Liver (tissue), 9 donors: ENCODE data around the gene HEPN1. TPM values are rescaled to one million over a fixed set of nuclear protein-coding genes. Genes with fewer than 3 reads are reported as not detected.

ENCODE experiments used
- DNase-seq: peaks from one replicate; pipeline ENCODE4 v3.0.0-alpha.2; 2017; ENCODE audit warnings: low spot score
- H3K27ac ChIP-seq, 2 donors: one replicate each; pipeline ENCODE4 v1.7.0; 2013; ENCODE audit warnings: inconsistent platforms in 2 of 2, low read length in 2 of 2, control low read depth in 1 of 2, low read depth in 1 of 2, mild to moderate bottlenecking in 1 of 2
- H3K27me3 ChIP-seq, 4 donors: one replicate each; pipeline versions ENCODE4 v1.6.1 to v1.7.0; 2013; ENCODE audit warnings: low read length in 3 of 4, inconsistent platforms in 1 of 4, mild to moderate bottlenecking in 1 of 4, moderate library complexity in 1 of 4; ENCODE audit not compliant: control insufficient read depth in 4 of 4, insufficient read depth in 4 of 4
- H3K36me3 ChIP-seq, 4 donors: one replicate each; pipeline versions ENCODE4 v1.6.1 to v1.7.0; 2013; ENCODE audit warnings: low read length in 3 of 4, mild to moderate bottlenecking in 3 of 4, low read depth in 1 of 4, moderate library complexity in 1 of 4; ENCODE audit not compliant: control insufficient read depth in 4 of 4, insufficient read depth in 3 of 4
- H3K4me1 ChIP-seq, 4 donors: one replicate each; pipeline versions ENCODE4 v1.6.1 to v1.7.0; 2013; ENCODE audit warnings: low read length in 3 of 4, mild to moderate bottlenecking in 3 of 4, moderate library complexity in 1 of 4; ENCODE audit not compliant: control insufficient read depth in 4 of 4, insufficient read depth in 4 of 4
- H3K4me3 ChIP-seq, 3 donors: one replicate each; pipeline versions ENCODE4 v1.6.1 to v1.7.0; 2013; ENCODE audit warnings: low read length in 3 of 3, control low read depth in 1 of 3, low read depth in 1 of 3, mild to moderate bottlenecking in 1 of 3
- H3K9ac ChIP-seq, 2 donors: one replicate each; pipeline ENCODE4 v1.7.0; 2013; ENCODE audit warnings: low read length in 2 of 2, mild to moderate bottlenecking in 2 of 2, moderate library complexity in 2 of 2, control low read depth in 1 of 2, low read depth in 1 of 2
- H3K9me3 ChIP-seq, 4 donors: one replicate each; pipeline versions ENCODE4 v1.6.1 to v1.7.0; 2013; ENCODE audit warnings: low read length in 3 of 4; ENCODE audit not compliant: control insufficient read depth in 4 of 4
- EGR1 ChIP-seq, 2 donors: IDR thresholded peaks; 2 replicates each; pipeline ENCODE4 v1.6.1; 2016 to 2018; ENCODE audit warnings: antibody characterized with exemption in 2 of 2, low read depth in 2 of 2
- FOXA1 ChIP-seq: IDR thresholded peaks from 2 replicates; pipeline ENCODE4 v1.6.1; 2016; ENCODE audit warnings: antibody characterized with exemption
- FOXA2 ChIP-seq: IDR thresholded peaks from 2 replicates; pipeline ENCODE4 v1.6.1; 2016; ENCODE audit warnings: antibody characterized with exemption
- GABPA ChIP-seq, 2 donors: IDR thresholded peaks in 1 of 2; conservative IDR thresholded peaks in 1 of 2; 2 replicates each; pipeline ENCODE4 v1.6.1; 2016; ENCODE audit warnings: antibody characterized with exemption in 2 of 2, mild to moderate bottlenecking in 1 of 2, moderate library complexity in 1 of 2
- HNF4A ChIP-seq, 2 donors: conservative IDR thresholded peaks; 2 replicates each; pipeline ENCODE4 v1.6.1; 2016; ENCODE audit warnings: antibody characterized with exemption in 2 of 2, mild to moderate bottlenecking in 2 of 2
- HNF4G ChIP-seq: IDR thresholded peaks from 2 replicates; pipeline ENCODE4 v1.6.1; 2016; ENCODE audit warnings: antibody characterized with exemption
- JUND ChIP-seq, 2 donors: IDR thresholded peaks; 2 replicates each; pipeline ENCODE4 v1.6.1; 2016; ENCODE audit warnings: antibody characterized with exemption in 2 of 2
- NR2F2 ChIP-seq: IDR thresholded peaks from 2 replicates; pipeline ENCODE4 v1.6.1; 2016; ENCODE audit warnings: antibody characterized with exemption
- RAD21 ChIP-seq, 2 donors: IDR thresholded peaks; 2 replicates each; pipeline ENCODE4 v1.6.1; 2016; ENCODE audit warnings: antibody characterized with exemption in 2 of 2, mild to moderate bottlenecking in 2 of 2
- RXRA ChIP-seq, 2 donors: IDR thresholded peaks; 2 replicates each; pipeline ENCODE4 v1.6.1; 2017 to 2018; ENCODE audit warnings: antibody characterized with exemption in 2 of 2, mild to moderate bottlenecking in 1 of 2
- SP1 ChIP-seq: IDR thresholded peaks from 2 replicates; pipeline ENCODE4 v1.6.1; 2018; ENCODE audit warnings: antibody characterized with exemption, mild to moderate bottlenecking
- TAF1 ChIP-seq: conservative IDR thresholded peaks from 2 replicates; pipeline ENCODE4 v1.6.1; 2016; ENCODE audit warnings: antibody characterized with exemption, mild to moderate bottlenecking
- YY1 ChIP-seq: IDR thresholded peaks from 2 replicates; pipeline ENCODE4 v1.6.1; 2016; ENCODE audit warnings: antibody characterized with exemption, mild to moderate bottlenecking
- WGBS: extraction: QIAGEN DNeasy Blood & Tissue Kit; methylation state at CpG from one replicate; pipeline ENCODE4 v1.1.7; 2013; 5-methylcytosine and 5-hydroxymethylcytosine counted together
- polyA plus RNA-seq, 2 donors: library from polyadenylated mRNA; stranded (reverse) in 1 of 2; unstranded in 1 of 2; fragments of 200-250 nt in 1 of 2; fragments of >200 nt in 1 of 2; fragmentation: Nextera tagmentation in 1 of 2; extraction: Ambion mirVana in 1 of 2; gene quantifications; one replicate each; pipeline versions ENCODE4 v1.2.1 to v1.2.3, GENCODE V29; 2013 to 2015
- total RNA-seq, 2 donors: library from RNA; depleted of rRNA; stranded (reverse); fragments of >200 nt; gene quantifications; one replicate each; pipeline ENCODE4 v1.2.3, GENCODE V29; 2014
- TF ChIP-seq, protein P1 (sequence below): IDR thresholded peaks from 2 replicates; pipeline ENCODE4 v1.6.1; 2016; ENCODE audit warnings: antibody characterized with exemption
- TF ChIP-seq, protein P2 (sequence below): IDR thresholded peaks from 2 replicates; pipeline ENCODE4 v1.6.1; 2016; ENCODE audit warnings: antibody characterized with exemption
- TF ChIP-seq, protein P3 (sequence below): IDR thresholded peaks from 2 replicates; pipeline ENCODE4 v1.6.1; 2016; ENCODE audit warnings: antibody characterized with exemption, mild to moderate bottlenecking
- TF ChIP-seq, protein P4 (sequence below): IDR thresholded peaks from 2 replicates; pipeline ENCODE4 v1.6.1; 2016; ENCODE audit warnings: antibody characterized with exemption
- TF ChIP-seq, protein P5 (sequence below): fragments of 150-350 bp; IDR thresholded peaks from 2 replicates; pipeline ENCODE4 v1.5.1; 2017; ENCODE audit warnings: improper control_type of control experiment, low read depth, low read length; ENCODE audit not compliant: missing input control
- donor health status: healthy.
- donor health status: healthy.
- donor health status: healthy.
- donor health status: healthy.
- donor health status: healthy.

HEPN1 gene
- total and polyA plus RNA-seq, 4 donors = 0.22 to 2.6 TPM; not detected in 2

DNA sequence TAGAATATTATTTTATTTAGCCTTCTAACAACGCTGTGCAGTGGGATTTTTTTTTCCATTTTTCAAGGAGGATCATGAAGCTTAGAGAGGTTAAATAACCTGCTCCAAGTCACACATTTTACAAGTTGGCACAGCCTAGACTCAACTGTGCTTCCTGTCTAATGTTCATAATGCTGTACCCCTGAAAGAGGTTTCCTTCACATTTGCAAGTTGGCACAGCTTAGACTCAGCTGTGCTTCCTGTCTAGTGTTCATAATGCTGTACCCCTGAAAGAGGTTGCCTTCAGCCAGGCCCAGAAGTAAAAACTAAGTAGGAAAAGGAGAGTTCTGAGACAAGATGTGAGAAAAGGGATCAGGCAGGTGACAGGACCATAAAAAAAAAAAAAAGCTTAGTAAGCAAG, 24.7 kb downstream of the HEPN1 start:
- no peak for TF ChIP-seq FOXA1
- TF ChIP-seq, protein P1, sequence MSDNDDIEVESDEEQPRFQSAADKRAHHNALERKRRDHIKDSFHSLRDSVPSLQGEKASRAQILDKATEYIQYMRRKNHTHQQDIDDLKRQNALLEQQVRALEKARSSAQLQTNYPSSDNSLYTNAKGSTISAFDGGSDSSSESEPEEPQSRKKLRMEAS = no peak
- TF ChIP-seq, protein P2, sequence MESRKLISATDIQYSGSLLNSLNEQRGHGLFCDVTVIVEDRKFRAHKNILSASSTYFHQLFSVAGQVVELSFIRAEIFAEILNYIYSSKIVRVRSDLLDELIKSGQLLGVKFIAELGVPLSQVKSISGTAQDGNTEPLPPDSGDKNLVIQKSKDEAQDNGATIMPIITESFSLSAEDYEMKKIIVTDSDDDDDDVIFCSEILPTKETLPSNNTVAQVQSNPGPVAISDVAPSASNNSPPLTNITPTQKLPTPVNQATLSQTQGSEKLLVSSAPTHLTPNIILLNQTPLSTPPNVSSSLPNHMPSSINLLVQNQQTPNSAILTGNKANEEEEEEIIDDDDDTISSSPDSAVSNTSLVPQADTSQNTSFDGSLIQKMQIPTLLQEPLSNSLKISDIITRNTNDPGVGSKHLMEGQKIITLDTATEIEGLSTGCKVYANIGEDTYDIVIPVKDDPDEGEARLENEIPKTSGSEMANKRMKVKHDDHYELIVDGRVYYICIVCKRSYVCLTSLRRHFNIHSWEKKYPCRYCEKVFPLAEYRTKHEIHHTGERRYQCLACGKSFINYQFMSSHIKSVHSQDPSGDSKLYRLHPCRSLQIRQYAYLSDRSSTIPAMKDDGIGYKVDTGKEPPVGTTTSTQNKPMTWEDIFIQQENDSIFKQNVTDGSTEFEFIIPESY = no peak
- TF ChIP-seq GABPA (IDR thresholded peaks at IDR 0.05 in 1 of 2, conservative IDR thresholded peaks at IDR 0.05 in 1 of 2) = no peak
- no peak for TF ChIP-seq FOXA2
- TF ChIP-seq RXRA (IDR thresholded peaks at IDR 0.05) = no peak
- no peak for TF ChIP-seq HNF4A (conservative IDR thresholded peaks at IDR 0.05)
- TF ChIP-seq EGR1 (IDR thresholded peaks at IDR 0.05; ENCODE audit: low read depth in 2 of 2) = no peak
- TF ChIP-seq YY1 = no peak
- TF ChIP-seq, protein P3, sequence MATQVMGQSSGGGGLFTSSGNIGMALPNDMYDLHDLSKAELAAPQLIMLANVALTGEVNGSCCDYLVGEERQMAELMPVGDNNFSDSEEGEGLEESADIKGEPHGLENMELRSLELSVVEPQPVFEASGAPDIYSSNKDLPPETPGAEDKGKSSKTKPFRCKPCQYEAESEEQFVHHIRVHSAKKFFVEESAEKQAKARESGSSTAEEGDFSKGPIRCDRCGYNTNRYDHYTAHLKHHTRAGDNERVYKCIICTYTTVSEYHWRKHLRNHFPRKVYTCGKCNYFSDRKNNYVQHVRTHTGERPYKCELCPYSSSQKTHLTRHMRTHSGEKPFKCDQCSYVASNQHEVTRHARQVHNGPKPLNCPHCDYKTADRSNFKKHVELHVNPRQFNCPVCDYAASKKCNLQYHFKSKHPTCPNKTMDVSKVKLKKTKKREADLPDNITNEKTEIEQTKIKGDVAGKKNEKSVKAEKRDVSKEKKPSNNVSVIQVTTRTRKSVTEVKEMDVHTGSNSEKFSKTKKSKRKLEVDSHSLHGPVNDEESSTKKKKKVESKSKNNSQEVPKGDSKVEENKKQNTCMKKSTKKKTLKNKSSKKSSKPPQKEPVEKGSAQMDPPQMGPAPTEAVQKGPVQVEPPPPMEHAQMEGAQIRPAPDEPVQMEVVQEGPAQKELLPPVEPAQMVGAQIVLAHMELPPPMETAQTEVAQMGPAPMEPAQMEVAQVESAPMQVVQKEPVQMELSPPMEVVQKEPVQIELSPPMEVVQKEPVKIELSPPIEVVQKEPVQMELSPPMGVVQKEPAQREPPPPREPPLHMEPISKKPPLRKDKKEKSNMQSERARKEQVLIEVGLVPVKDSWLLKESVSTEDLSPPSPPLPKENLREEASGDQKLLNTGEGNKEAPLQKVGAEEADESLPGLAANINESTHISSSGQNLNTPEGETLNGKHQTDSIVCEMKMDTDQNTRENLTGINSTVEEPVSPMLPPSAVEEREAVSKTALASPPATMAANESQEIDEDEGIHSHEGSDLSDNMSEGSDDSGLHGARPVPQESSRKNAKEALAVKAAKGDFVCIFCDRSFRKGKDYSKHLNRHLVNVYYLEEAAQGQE = no peak
- no peak for TF ChIP-seq RAD21 (IDR thresholded peaks at IDR 0.05)
- no peak for TF ChIP-seq SP1
- TF ChIP-seq NR2F2 = no peak
- TF ChIP-seq, protein P4, sequence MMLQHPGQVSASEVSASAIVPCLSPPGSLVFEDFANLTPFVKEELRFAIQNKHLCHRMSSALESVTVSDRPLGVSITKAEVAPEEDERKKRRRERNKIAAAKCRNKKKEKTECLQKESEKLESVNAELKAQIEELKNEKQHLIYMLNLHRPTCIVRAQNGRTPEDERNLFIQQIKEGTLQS = no peak
- no peak for TF ChIP-seq TAF1
- TF ChIP-seq, protein P5, sequence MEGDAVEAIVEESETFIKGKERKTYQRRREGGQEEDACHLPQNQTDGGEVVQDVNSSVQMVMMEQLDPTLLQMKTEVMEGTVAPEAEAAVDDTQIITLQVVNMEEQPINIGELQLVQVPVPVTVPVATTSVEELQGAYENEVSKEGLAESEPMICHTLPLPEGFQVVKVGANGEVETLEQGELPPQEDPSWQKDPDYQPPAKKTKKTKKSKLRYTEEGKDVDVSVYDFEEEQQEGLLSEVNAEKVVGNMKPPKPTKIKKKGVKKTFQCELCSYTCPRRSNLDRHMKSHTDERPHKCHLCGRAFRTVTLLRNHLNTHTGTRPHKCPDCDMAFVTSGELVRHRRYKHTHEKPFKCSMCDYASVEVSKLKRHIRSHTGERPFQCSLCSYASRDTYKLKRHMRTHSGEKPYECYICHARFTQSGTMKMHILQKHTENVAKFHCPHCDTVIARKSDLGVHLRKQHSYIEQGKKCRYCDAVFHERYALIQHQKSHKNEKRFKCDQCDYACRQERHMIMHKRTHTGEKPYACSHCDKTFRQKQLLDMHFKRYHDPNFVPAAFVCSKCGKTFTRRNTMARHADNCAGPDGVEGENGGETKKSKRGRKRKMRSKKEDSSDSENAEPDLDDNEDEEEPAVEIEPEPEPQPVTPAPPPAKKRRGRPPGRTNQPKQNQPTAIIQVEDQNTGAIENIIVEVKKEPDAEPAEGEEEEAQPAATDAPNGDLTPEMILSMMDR = no peak
- TF ChIP-seq HNF4G = no peak
- no peak for TF ChIP-seq JUND (IDR thresholded peaks at IDR 0.05)
- H3K27me3 ChIP-seq = no peaks in the 10 kb centered on the region
- H3K9me3 ChIP-seq = no peaks in the 10 kb centered on the region
- no peak overlapping the region for H3K27ac ChIP-seq
- DNase-seq = no peak
- H3K9ac ChIP-seq = no peak overlapping the region
- peaks cover 0 to 6% (median 0%) of the 10 kb centered on the region in 4 donors for H3K4me1 ChIP-seq
- H3K4me3 ChIP-seq = no peak overlapping the region
- no peaks in the 10 kb centered on the region for H3K36me3 ChIP-seq
- WGBS = 89% methylated on average over 1 of the region's 1 CpG
